ENCODE measurements around the gene MBNL1.

GRCh38 chr3:152258448-152259393, 10.0 kb upstream of the MBNL1 start:
- TF ChIP-seq CTCF (optimal IDR thresholded peaks at IDR 0.05 in 1 of 3, IDR thresholded peaks at IDR 0.05 in 1 of 3, conservative IDR thresholded peaks at IDR 0.05 in 1 of 3; ENCODE audit: extremely low read depth in 1 of 3, insufficient read depth in 2 of 3, low read length in 3 of 3), result no peak
- no peak for TF ChIP-seq EZH2 (IDR thresholded peaks at IDR 0.05; ENCODE audit: low read length)
